Limb (tissue), 2 donors: ENCODE measurements around the gene OGT.
"Not testable (repeated sequence)": the region's sequence is repeated elsewhere in the genome, so short reads cannot be mapped to it uniquely, and the experiment has no call there.

Experiments used
- DNase-seq, 2 donors: peaks; one replicate each; pipeline ENCODE4 v3.0.0-alpha.2; 2016; ENCODE audit errors: extremely low spot score in 2 of 2

The OGT gene

GRCh38 chrX:71579990-71580380 is 47.1 kb downstream of the OGT start:
- no peak for DNase-seq

- no peak for DNase-seq
Measured at GRCh38 chrX:71581210-71581609, 48.3 kb downstream of the OGT start.

GRCh38 chrX:71586929-71587328 is 54.0 kb downstream of the OGT start:
- DNase-seq = no peak

- DNase-seq = not testable (repeated sequence)
Measured at GRCh38 chrX:71593210-71593609, 60.3 kb downstream of the OGT start.

- DNase-seq = no peak
Measured at GRCh38 chrX:71599965-71600364, 67.1 kb downstream of the OGT start.

DNA sequence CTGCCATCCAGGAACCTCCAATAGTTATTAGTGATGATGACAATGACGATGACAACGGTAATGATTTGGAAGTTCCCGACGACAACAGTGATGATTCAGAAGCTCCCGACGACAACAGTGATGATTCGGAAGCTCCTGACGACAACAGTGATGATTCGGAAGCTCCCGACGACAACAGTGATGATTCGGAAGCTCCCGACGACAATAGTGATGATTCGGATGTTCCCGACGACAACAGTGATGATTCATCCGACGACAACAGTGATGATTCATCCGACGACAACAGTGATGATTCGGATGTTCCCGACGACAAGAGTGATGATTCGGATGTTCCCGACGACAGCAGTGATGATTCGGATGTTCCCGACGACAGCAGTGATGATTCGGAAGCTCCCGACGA is 70.7 kb downstream of the OGT start:
- no peak for DNase-seq

DNA sequence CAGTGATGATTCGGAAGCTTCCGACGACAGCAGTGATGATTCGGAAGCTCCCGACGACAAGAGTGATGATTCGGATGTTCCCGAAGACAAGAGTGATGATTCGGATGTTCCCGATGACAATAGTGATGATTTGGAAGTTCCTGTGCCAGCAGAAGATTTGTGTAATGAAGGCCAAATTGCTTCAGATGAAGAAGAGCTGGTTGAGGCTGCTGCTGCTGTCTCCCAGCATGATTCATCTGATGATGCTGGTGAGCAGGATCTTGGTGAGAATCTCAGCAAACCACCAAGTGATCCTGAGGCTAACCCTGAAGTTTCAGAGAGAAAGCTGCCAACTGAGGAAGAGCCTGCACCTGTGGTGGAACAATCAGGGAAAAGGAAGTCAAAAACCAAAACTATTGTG is 71.2 kb downstream of the OGT start:
- no peak for DNase-seq

GRCh38 chrX:71604796-71605568 is 72.1 kb downstream of the OGT start:
- no peak for DNase-seq

DNA sequence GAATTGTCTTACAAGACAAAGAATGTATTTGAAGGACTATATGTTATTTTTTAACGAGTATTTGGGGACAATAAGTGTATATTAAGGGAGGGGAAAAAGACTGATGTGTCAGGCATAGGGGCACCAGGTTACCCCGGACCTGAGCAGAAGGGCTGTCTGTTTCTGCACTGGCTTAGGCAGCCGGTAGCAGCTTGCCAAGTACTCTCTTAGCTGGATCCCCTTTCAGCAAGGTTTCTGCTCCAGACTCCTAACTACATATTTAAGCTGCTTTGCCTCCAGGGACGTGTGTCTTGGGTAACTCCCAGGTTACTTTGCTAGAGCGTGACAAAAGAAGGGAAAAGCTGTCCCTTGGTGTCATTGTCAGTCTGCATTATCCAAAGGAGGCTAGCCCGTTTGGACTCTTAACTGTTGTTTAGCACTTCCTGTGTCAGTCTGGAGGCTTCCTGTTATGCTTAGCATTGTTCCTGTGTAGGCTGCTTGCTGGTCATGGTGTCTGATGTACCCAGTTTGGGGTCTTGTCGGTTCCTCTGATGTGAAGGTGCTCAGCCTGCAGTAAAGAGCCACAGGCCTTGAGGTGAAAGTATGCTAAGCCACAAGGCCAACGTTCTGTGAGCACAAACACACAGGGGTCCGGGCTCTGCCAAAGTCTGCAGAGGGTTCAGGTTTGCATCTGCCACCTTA is 73.8 kb downstream of the OGT start:
- DNase-seq = no peak

GRCh38 chrX:71607488-71607887 is 74.6 kb downstream of the OGT start:
- DNase-seq = no peak

GRCh38 chrX:71609095-71609750 is 76.3 kb downstream of the OGT start:
- DNase-seq = no peak

DNA sequence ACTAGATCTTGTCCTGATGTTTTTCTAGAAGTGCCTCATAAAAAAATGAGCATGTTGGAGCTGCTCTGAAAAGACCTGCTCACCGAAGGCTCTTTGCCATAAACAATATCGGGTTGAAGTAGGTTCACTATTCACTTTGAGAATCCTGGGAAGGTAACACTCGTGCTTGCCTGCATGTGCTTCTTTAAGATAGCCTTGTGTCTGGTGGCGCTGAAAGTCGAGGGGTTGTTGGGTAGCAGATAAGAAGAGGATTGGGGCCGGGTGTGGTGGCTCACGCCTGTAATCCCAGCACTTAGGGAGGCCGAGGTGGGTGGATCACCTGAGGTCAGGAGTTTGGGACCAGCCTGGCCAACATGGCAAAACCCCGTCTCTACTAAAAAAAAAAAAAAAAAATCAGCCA is 78.8 kb downstream of the OGT start:
- DNase-seq = not testable (repeated sequence)

GRCh38 chrX:71612256-71612655 is 79.4 kb downstream of the OGT start:
- no peak for DNase-seq

GRCh38 chrX:71615056-71615455 is 82.2 kb downstream of the OGT start:
- DNase-seq = no peak

- no peak for DNase-seq
Measured at GRCh38 chrX:71615954-71616353, 83.0 kb downstream of the OGT start.

- no peak for DNase-seq
Measured at GRCh38 chrX:71616672-71617529, 84.0 kb downstream of the OGT start.

DNA sequence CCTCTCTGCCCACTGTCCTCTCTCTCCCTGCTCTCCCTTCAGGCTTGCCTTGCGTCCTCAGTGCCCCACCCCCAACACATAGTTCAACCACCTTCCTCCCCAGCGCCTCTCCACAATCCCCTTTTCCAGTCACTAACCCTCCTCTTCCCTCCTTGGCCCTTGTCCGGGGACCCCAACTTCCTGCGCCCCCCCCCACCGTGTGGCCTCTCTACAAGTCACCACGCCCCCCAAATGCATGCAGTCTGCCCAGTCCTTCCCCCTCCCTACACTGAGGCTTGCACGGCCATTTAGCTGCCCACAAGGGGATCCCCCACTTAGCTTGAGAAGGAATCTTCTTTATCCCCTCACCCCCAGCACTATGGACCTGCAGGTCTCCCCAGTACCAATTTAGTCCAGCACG is 84.8 kb downstream of the OGT start:
- DNase-seq = no peak

GRCh38 chrX:71618303-71618721 is 85.4 kb downstream of the OGT start, which contains the start of gene CXCR3:
Gene CXCR3, minus strand, starts transcription at chrX:71618511. Its CDS starts 62 bp downstream, at chrX:71618449.
- DNase-seq = no peak

DNA sequence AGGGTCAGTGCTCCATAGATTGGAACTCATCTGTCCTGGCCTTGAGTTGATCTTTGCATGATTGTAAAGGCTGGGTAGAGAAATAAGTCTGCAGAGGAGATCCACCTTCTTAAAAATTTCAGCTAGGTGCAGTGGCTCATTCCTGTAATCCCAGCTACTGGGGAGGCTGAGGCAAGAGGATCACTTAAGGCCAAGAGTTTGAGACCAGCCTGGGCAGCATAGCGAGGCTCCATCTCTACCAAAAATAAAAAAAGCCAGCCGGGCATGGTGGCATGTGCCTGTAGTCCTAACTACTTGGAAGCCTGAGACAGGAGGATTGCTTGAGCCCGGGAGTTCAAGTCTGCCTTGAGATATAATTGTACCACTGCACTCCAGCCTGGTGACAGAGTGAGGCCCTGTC is 85.9 kb downstream of the OGT start:
- no peak for DNase-seq

GRCh38 chrX:71619193-71619592 is 86.3 kb downstream of the OGT start:
- no peak for DNase-seq

DNA sequence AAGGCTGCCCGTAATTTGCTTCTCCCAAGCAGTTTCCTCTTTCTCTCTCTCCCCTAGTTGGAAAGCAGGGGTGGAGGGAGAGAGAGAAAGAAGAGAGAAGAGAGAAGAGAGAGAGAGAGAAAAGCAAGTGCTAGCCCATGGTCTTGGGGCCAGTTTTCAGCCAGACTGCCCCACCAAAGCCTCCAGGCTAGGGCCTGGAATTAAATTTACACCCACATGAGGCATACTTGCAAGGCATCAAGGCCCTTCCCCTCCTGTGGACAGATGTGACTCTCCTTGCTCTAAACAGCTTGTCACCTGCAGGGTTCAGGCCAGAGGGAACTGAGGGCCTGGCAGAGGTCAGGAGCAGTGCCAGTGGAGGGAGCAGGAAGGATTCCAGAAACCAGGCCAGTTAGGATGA is 87.1 kb downstream of the OGT start:
- DNase-seq = no peak

GRCh38 chrX:71621603-71622002 is 88.7 kb downstream of the OGT start:
- DNase-seq = no peak
